GM12891 (cell line): ENCODE data around the gene GSTCD.

Experiments used
- PAX5 ChIP-seq: IDR thresholded peaks from 2 replicates; pipeline ENCODE4 v1.6.1; 2011; ENCODE audit warnings: low read length, moderate library complexity, mild to moderate bottlenecking; ENCODE audit not compliant: insufficient read depth, severe bottlenecking
- POLR2A ChIP-seq: IDR thresholded peaks from 2 replicates; pipeline ENCODE4 v1.6.1; 2011; ENCODE audit warnings: low read depth, low read length, control low read depth
- POLR2AphosphoS5 ChIP-seq: IDR thresholded peaks from 2 replicates; pipeline ENCODE4 v1.6.1; 2011; ENCODE audit warnings: low read depth, low read length, control low read depth
- TAF1 ChIP-seq: IDR thresholded peaks from 2 replicates; pipeline ENCODE4 v1.6.1; 2011; ENCODE audit warnings: low read depth, low read length, control low read depth

GRCh38 chr4:105758958-105759357, 50.4 kb downstream of the GSTCD start:
- TF ChIP-seq POLR2A (no peak), POLR2AphosphoS5 (no peak), PAX5 (no peak), TAF1 (no peak)
